ENCODE results near the gene KIAA1671. TPM values are rescaled to one million over a fixed set of nuclear protein-coding genes. Genes with fewer than 3 reads are reported as not detected.
A peak's percentile ranks its signal among the peaks of the same experiment; 100 is the strongest.

Gene KIAA1671
- total and polyA plus RNA-seq, 4 donors: 8.7 to 35.9 (median 19.1) TPM

DNA sequence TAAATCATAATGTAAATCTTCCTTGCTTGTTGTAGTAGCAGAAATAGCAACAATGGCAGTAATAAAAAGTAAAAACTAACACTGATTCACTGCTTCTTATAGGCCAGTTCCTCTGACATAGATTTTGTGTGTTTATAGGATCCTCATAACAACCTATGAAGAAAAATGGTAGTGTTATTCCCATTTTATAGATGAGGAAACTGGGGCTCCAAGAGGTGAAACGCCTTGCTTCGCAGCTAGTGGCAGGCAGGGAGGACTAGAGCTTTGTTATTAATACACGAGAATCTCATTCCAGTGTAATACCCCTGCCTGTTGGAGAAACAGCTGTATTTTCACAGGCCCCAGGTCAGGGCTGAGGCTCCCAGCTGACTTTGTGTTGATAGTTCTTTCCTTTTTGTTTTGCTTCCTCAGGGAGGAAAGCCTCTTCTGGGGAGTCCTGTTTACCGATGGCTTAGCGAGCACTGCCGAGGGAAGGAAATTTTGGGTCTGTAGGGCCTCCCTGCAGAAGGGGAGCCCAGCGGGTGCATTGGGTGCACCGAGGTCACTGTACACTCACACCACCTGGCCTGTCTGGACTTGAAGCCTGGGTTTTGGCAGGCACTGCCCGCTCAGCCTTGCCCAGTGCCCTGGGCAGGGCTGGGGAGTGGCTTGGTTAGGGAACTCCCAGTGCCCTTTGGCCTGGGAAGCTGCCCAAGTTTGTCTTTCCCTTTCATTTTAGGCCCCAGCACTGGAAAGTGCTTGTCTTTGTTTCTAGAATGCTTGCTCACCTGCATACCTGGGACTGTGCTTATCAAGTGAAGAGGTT lies 13.5 kb downstream of the KIAA1671 start (continued):
- TF ChIP-seq, protein P1, sequence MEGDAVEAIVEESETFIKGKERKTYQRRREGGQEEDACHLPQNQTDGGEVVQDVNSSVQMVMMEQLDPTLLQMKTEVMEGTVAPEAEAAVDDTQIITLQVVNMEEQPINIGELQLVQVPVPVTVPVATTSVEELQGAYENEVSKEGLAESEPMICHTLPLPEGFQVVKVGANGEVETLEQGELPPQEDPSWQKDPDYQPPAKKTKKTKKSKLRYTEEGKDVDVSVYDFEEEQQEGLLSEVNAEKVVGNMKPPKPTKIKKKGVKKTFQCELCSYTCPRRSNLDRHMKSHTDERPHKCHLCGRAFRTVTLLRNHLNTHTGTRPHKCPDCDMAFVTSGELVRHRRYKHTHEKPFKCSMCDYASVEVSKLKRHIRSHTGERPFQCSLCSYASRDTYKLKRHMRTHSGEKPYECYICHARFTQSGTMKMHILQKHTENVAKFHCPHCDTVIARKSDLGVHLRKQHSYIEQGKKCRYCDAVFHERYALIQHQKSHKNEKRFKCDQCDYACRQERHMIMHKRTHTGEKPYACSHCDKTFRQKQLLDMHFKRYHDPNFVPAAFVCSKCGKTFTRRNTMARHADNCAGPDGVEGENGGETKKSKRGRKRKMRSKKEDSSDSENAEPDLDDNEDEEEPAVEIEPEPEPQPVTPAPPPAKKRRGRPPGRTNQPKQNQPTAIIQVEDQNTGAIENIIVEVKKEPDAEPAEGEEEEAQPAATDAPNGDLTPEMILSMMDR (IDR thresholded peaks at IDR 0.05; ENCODE audit: low read depth, low read length, missing input control): no peak
- TF ChIP-seq EGR1 (IDR thresholded peaks at IDR 0.05; ENCODE audit: low read depth in 2 of 2) (peak in 1 of 2 donors; percentile 43), HNF4G (IDR thresholded peaks at IDR 0.05) (peak; percentile 68)

DNA sequence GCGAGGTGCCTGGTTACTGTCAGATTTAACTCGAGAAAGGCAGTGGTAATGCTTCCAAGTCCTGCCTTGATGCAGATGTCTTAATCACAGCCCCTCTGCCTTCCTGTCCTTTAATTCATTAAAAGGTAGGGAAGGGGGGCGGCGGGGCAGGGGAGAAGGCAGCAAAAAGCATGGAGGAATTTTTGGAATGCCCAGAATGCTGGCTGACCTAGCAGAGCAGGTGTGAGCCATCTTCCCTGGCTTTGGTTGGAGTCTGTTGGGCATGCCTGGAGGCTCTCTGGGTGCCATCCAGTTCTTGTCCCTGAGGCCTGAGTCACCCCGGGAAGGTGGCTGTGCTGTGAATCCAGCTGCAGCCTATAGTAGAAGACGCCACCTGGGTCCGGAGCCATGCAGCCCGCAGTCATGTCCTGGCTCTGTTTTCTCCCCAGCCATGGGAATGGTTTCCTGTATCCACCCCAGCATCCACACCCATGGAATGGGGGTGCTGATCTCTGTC lies 15.6 kb downstream of the KIAA1671 start:
- WGBS: 84% methylated on average over 8 of the region's 8 CpGs
- Histone ChIP-seq H3K4me1 (ENCODE audit: control insufficient read depth in 4 of 4, insufficient read depth in 4 of 4, low read length in 3 of 4) (peaks cover 7 to 27% (median 22%) of the 10 kb centered on the region in 4 donors), H3K9me3 (ENCODE audit: control insufficient read depth in 4 of 4, low read length in 3 of 4) (no peaks in the 10 kb centered on the region), H3K27ac (ENCODE audit: low read depth in 1 of 2, low read length in 2 of 2) (no peak overlapping the region), H3K9ac (ENCODE audit: low read depth in 1 of 2, low read length in 2 of 2) (no peak overlapping the region), H3K4me3 (ENCODE audit: low read depth in 1 of 3, low read length in 3 of 3) (no peak overlapping the region), H3K27me3 (ENCODE audit: control insufficient read depth in 4 of 4, insufficient read depth in 4 of 4, low read length in 3 of 4) (no peaks in the 10 kb centered on the region), H3K36me3 (ENCODE audit: control insufficient read depth in 4 of 4, insufficient read depth in 3 of 4, low read depth in 1 of 4, low read length in 3 of 4) (no peaks in the 10 kb centered on the region)
- no peak for DNase-seq (ENCODE audit: low spot score)
- TF ChIP-seq, protein P2, sequence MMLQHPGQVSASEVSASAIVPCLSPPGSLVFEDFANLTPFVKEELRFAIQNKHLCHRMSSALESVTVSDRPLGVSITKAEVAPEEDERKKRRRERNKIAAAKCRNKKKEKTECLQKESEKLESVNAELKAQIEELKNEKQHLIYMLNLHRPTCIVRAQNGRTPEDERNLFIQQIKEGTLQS (IDR thresholded peaks at IDR 0.05): no peak
- TF ChIP-seq, protein P3, sequence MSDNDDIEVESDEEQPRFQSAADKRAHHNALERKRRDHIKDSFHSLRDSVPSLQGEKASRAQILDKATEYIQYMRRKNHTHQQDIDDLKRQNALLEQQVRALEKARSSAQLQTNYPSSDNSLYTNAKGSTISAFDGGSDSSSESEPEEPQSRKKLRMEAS (IDR thresholded peaks at IDR 0.05): no peak
- TF ChIP-seq, protein P1 (IDR thresholded peaks at IDR 0.05; ENCODE audit: low read depth, low read length, missing input control): no peak
- no peak for TF ChIP-seq SP1 (IDR thresholded peaks at IDR 0.05)
- TF ChIP-seq HNF4A (conservative IDR thresholded peaks at IDR 0.05): no peak
- TF ChIP-seq FOXA1 (IDR thresholded peaks at IDR 0.05): no peak
- no peak for TF ChIP-seq RXRA (IDR thresholded peaks at IDR 0.05)
- TF ChIP-seq YY1 (IDR thresholded peaks at IDR 0.05): no peak
- no peak for TF ChIP-seq HNF4G (IDR thresholded peaks at IDR 0.05)
- TF ChIP-seq NR2F2 (IDR thresholded peaks at IDR 0.05): no peak
- TF ChIP-seq RAD21 (IDR thresholded peaks at IDR 0.05): no peak
- TF ChIP-seq FOXA2 (IDR thresholded peaks at IDR 0.05): no peak
- TF ChIP-seq, protein P4, sequence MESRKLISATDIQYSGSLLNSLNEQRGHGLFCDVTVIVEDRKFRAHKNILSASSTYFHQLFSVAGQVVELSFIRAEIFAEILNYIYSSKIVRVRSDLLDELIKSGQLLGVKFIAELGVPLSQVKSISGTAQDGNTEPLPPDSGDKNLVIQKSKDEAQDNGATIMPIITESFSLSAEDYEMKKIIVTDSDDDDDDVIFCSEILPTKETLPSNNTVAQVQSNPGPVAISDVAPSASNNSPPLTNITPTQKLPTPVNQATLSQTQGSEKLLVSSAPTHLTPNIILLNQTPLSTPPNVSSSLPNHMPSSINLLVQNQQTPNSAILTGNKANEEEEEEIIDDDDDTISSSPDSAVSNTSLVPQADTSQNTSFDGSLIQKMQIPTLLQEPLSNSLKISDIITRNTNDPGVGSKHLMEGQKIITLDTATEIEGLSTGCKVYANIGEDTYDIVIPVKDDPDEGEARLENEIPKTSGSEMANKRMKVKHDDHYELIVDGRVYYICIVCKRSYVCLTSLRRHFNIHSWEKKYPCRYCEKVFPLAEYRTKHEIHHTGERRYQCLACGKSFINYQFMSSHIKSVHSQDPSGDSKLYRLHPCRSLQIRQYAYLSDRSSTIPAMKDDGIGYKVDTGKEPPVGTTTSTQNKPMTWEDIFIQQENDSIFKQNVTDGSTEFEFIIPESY (IDR thresholded peaks at IDR 0.05): no peak
- no peak for TF ChIP-seq EGR1 (IDR thresholded peaks at IDR 0.05; ENCODE audit: low read depth in 2 of 2)
- TF ChIP-seq, protein P5, sequence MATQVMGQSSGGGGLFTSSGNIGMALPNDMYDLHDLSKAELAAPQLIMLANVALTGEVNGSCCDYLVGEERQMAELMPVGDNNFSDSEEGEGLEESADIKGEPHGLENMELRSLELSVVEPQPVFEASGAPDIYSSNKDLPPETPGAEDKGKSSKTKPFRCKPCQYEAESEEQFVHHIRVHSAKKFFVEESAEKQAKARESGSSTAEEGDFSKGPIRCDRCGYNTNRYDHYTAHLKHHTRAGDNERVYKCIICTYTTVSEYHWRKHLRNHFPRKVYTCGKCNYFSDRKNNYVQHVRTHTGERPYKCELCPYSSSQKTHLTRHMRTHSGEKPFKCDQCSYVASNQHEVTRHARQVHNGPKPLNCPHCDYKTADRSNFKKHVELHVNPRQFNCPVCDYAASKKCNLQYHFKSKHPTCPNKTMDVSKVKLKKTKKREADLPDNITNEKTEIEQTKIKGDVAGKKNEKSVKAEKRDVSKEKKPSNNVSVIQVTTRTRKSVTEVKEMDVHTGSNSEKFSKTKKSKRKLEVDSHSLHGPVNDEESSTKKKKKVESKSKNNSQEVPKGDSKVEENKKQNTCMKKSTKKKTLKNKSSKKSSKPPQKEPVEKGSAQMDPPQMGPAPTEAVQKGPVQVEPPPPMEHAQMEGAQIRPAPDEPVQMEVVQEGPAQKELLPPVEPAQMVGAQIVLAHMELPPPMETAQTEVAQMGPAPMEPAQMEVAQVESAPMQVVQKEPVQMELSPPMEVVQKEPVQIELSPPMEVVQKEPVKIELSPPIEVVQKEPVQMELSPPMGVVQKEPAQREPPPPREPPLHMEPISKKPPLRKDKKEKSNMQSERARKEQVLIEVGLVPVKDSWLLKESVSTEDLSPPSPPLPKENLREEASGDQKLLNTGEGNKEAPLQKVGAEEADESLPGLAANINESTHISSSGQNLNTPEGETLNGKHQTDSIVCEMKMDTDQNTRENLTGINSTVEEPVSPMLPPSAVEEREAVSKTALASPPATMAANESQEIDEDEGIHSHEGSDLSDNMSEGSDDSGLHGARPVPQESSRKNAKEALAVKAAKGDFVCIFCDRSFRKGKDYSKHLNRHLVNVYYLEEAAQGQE (IDR thresholded peaks at IDR 0.05): no peak

Measured in liver (tissue), 9 donors.